ENCODE measurements around the gene SNX12.

GRCh38 chrX:71103110-71103983 lies 35.2 kb upstream of the SNX12 start:
- TF ChIP-seq POLR2AphosphoS5 (IDR thresholded peaks at IDR 0.05) (no peak), CTCF (IDR thresholded peaks at IDR 0.05) (no peak)

Data from stomach (tissue), 4 donors.